PFSK-1 (cell line): ENCODE data around the gene PTGR3.

Experiments
- FOXP2 ChIP-seq: optimal IDR thresholded peaks from 2 replicates; pipeline ENCODE3; 2011; ENCODE audit warnings: borderline replicate concordance, control low read depth, inconsistent platforms; ENCODE audit not compliant: insufficient read depth; ENCODE audit errors: extremely low read length, extremely low read depth
- POLR2AphosphoS5 ChIP-seq: IDR thresholded peaks from 2 replicates; pipeline ENCODE4 v1.6.1; 2012; ENCODE audit warnings: low read depth, mild to moderate bottlenecking, control low read depth, low read length, moderate library complexity
- REST ChIP-seq, 2 experiments: IDR thresholded peaks; 2 replicates each; pipeline versions ENCODE4 v1.6.1 to v1.8.0; 2011 to 2012; ENCODE audit warnings: low read depth in 2 of 2, low read length in 2 of 2, control low read depth in 1 of 2, inconsistent platforms in 1 of 2, mild to moderate bottlenecking in 1 of 2, moderate library complexity in 1 of 2; ENCODE audit not compliant: insufficient read depth in 1 of 2
- SIN3A ChIP-seq: IDR thresholded peaks from 2 replicates; pipeline ENCODE4 v1.6.1; 2012; ENCODE audit warnings: mild to moderate bottlenecking, low read length, moderate library complexity, borderline replicate concordance; ENCODE audit not compliant: insufficient read depth
- TAF1 ChIP-seq: IDR thresholded peaks from 2 replicates; pipeline ENCODE4 v1.6.1; 2012; ENCODE audit warnings: low read length, control low read depth, borderline replicate concordance; ENCODE audit not compliant: insufficient read depth

The PTGR3 gene

GRCh38 chr18:75211953-75212750 lies 3.2 kb upstream of the PTGR3 start:
- TF ChIP-seq POLR2AphosphoS5 (no peak), REST (IDR thresholded peaks at IDR 0.05; ENCODE audit: insufficient read depth in 1 of 2, low read depth in 2 of 2, low read length in 2 of 2) (no peak), FOXP2 (no peak), TAF1 (no peak), SIN3A (no peak)

GRCh38 chr18:75211626-75211952 lies 2.6 kb upstream of the PTGR3 start:
- TF ChIP-seq SIN3A (no peak), TAF1 (no peak), REST (IDR thresholded peaks at IDR 0.05; ENCODE audit: insufficient read depth in 1 of 2, low read depth in 2 of 2, low read length in 2 of 2) (no peak), POLR2AphosphoS5 (no peak), FOXP2 (no peak)

- no peak; the same call in 1 of the 2 replicates for TF ChIP-seq POLR2AphosphoS5
- no peak for TF ChIP-seq SIN3A
- no peak for TF ChIP-seq REST (IDR thresholded peaks at IDR 0.05; ENCODE audit: insufficient read depth in 1 of 2, low read depth in 2 of 2, low read length in 2 of 2)
- TF ChIP-seq TAF1: no peak
- no peak for TF ChIP-seq FOXP2
Measured at GRCh38 chr18:75211002-75211621, 2.2 kb upstream of the PTGR3 start.

GRCh38 chr18:75210274-75211001 lies 1.5 kb upstream of the PTGR3 start, which contains the start of gene TSHZ1:
TSHZ1 (plus strand) TSS chr18:75210797; CDS start chr18:75211877, 1,080 bp downstream.
- TF ChIP-seq TAF1: 0 out of 2 replicates have a peak, but pooled peaks have one; percentile 42
- no peak for TF ChIP-seq SIN3A
- peak; percentile 41; the same call in 1 of the 2 replicates for TF ChIP-seq POLR2AphosphoS5
- no peak for TF ChIP-seq REST (IDR thresholded peaks at IDR 0.05; ENCODE audit: insufficient read depth in 1 of 2, low read depth in 2 of 2, low read length in 2 of 2)
- no peak for TF ChIP-seq FOXP2
